Mammary epithelial cell (primary cell): ENCODE data around the gene TNS1.

Experiments used
- EZH2 ChIP-seq: IDR thresholded peaks from 2 replicates; pipeline ENCODE4 v1.6.1; 2012; ENCODE audit warnings: low read length, inconsistent platforms, borderline replicate concordance
- TF ChIP-seq, protein P1 (sequence below), 2 donors: IDR thresholded peaks in 1 of 2; conservative IDR thresholded peaks in 1 of 2; 2 replicates each; pipeline ENCODE4 v1.5.1; 2011 to 2012; ENCODE audit warnings: inconsistent platforms in 2 of 2, low read length in 2 of 2, mild to moderate bottlenecking in 2 of 2, control low read depth in 1 of 2, low read depth in 1 of 2; ENCODE audit not compliant: insufficient read depth in 1 of 2; ENCODE audit errors: extremely low read depth in 1 of 2

DNA sequence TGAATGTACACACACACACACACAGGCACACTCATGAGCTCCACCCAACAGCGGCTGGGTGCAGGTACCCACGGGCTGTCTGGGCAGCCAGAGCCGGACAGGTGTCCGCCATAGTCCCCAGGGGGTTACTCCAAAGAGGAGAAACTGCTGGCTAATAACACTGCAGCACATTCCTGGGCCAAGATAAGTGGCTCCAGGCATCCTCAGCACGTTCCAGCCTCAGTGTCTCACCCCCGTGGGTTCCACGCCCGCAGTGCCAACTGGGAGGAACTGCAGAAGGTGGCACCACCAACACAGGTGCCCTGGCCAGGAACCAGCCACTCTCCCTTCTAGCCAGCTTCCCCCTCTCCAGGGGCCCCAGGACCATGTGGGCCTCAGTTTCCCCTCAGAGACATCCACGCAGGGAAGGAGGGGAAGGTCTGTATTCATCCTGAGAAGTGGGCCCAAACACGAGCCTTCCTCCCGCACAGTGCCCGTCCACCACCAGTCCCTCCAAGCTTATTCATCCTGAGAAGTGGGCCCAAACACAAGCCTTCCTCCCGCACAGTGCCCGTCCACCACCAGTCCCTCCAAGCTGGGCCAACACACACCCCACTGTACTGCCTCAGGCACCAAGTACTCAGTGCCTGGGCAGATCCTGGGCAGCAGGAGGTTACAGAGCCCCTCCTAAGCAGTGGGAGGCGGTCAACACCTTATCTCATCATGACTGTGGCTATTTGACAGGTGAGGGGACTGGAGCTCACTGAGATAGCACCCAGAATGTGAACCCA, 47.6 kb downstream of the TNS1 start:
- TF ChIP-seq, protein P1, sequence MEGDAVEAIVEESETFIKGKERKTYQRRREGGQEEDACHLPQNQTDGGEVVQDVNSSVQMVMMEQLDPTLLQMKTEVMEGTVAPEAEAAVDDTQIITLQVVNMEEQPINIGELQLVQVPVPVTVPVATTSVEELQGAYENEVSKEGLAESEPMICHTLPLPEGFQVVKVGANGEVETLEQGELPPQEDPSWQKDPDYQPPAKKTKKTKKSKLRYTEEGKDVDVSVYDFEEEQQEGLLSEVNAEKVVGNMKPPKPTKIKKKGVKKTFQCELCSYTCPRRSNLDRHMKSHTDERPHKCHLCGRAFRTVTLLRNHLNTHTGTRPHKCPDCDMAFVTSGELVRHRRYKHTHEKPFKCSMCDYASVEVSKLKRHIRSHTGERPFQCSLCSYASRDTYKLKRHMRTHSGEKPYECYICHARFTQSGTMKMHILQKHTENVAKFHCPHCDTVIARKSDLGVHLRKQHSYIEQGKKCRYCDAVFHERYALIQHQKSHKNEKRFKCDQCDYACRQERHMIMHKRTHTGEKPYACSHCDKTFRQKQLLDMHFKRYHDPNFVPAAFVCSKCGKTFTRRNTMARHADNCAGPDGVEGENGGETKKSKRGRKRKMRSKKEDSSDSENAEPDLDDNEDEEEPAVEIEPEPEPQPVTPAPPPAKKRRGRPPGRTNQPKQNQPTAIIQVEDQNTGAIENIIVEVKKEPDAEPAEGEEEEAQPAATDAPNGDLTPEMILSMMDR (conservative IDR thresholded peaks at IDR 0.05 in 1 of 2, IDR thresholded peaks at IDR 0.05 in 1 of 2; ENCODE audit: extremely low read depth in 1 of 2, insufficient read depth in 1 of 2, low read depth in 1 of 2, low read length in 2 of 2), result no peak
- no peak for TF ChIP-seq EZH2
